ENCODE results near the gene AOX1. TPM values are rescaled to one million over a fixed set of nuclear protein-coding genes. Genes with fewer than 3 reads are reported as not detected.

AOX1 gene
- total RNA-seq, 2 donors from 2014 or later, result 24.8 to 47.9 TPM

DNA sequence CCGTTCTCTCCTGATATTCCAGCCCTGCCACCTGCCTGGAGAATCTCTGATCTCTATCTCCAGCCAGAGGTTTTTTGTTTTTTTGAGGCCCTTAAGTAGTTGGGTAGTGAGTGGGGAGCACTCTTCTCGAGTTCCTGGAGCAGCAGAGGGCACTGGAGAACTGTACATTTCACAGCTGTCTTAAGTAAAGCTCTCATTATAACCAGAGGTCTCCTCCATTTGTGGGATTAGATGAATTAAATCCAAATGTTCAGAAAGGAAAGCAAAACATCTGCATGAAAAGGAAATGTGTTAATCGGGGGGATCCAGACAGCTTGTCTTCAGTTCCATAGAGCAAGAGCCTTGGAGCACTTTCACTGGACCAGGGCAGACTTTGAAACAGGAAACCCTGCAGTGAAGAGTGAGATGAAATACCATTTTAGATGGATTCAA is 32.8 kb downstream of the AOX1 start:
- H3K4me3 ChIP-seq, result no peak overlapping the region
- no peaks in the 10 kb centered on the region for H3K9me3 ChIP-seq
- TF ChIP-seq, protein P1, sequence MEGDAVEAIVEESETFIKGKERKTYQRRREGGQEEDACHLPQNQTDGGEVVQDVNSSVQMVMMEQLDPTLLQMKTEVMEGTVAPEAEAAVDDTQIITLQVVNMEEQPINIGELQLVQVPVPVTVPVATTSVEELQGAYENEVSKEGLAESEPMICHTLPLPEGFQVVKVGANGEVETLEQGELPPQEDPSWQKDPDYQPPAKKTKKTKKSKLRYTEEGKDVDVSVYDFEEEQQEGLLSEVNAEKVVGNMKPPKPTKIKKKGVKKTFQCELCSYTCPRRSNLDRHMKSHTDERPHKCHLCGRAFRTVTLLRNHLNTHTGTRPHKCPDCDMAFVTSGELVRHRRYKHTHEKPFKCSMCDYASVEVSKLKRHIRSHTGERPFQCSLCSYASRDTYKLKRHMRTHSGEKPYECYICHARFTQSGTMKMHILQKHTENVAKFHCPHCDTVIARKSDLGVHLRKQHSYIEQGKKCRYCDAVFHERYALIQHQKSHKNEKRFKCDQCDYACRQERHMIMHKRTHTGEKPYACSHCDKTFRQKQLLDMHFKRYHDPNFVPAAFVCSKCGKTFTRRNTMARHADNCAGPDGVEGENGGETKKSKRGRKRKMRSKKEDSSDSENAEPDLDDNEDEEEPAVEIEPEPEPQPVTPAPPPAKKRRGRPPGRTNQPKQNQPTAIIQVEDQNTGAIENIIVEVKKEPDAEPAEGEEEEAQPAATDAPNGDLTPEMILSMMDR (IDR thresholded peaks at IDR 0.05), result peak in 2 of 4 experiments; percentile 23 to 32
- TF ChIP-seq POLR2A (IDR thresholded peaks at IDR 0.05), result no peak
- peak; percentile 11 for DNase-seq (ENCODE audit: low spot score)
- 40% methylated on average over 3 of the region's 3 CpGs for whole genome bisulfite sequencing
- no peaks in the 10 kb centered on the region for H3K36me3 ChIP-seq
- intact Hi-C loops (cut with DNase I), result no loop called here
- no peaks in the 10 kb centered on the region for H3K27me3 ChIP-seq (replicated peaks; ENCODE audit: insufficient read depth)
- no peak overlapping the region for H3K27ac ChIP-seq
- no peaks in the 10 kb centered on the region for H3K4me1 ChIP-seq (replicated peaks)

DNA sequence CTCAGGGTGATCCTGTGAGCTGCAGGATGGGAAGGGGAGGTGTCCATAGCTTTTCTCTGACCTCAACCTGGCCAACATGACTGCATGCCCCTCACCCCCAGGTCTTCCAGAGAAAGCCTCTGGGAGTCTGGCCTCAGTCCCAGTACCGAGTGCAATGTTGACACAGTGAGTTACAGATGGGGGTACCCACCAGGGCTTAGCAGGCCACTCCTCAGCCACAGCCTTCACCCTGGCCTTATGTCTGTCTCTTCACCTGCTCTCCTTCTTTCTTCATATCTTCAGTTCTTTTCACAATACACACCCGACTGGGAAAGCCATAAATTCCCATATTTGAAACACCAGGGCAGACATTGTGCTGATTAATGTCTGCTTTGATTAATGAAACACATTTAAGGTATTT is 33.5 kb downstream of the AOX1 start:
- 23% methylated on average over 2 of the region's 2 CpGs for WGBS
- no peak overlapping the region for H3K4me3 ChIP-seq
- no peaks in the 10 kb centered on the region for H3K36me3 ChIP-seq
- intact Hi-C loops (cut with DNase I), result no loop called here
- H3K27ac ChIP-seq, result no peak overlapping the region
- H3K27me3 ChIP-seq (replicated peaks; ENCODE audit: insufficient read depth), result no peaks in the 10 kb centered on the region
- H3K4me1 ChIP-seq (replicated peaks), result no peaks in the 10 kb centered on the region
- DNase-seq (ENCODE audit: low spot score), result no peak
- H3K9me3 ChIP-seq, result no peaks in the 10 kb centered on the region
- TF ChIP-seq, protein P1 (IDR thresholded peaks at IDR 0.05), result no peak
- no peak for TF ChIP-seq POLR2A (IDR thresholded peaks at IDR 0.05)
- no peak for TF ChIP-seq POLR2AphosphoS5 (IDR thresholded peaks at IDR 0.05)

DNA sequence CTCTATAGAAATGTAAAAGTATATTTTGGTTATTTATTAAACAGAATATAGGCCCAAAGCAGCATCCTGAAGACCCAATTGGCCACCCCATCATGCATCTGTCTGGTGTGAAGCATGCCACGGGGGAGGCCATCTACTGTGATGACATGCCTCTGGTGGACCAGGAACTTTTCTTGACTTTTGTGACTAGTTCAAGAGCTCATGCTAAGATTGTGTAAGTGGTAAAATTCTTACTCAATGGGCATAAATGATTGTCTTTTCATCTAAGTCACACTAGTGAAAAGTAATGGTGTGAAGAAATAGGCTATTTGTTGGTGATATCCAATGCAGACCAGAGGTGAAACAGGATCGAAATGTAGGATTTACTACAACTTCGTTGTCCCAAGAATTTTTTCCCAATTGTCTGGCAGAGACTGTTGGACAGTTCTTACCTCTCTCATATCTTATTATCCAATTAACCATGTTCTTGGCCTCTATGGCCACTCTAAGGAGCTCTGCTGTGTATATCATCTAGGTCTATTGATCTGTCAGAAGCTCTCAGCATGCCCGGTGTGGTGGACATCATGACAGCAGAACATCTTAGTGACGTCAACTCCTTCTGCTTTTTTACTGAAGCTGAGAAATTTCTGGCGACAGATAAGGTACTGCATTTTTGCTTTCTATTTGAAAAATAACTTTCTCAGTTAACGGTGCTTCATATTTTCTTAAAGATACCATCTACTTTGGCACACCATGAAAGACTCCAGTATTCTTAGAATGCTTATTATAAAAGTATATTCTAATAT is 35.0 kb downstream of the AOX1 start:
- intact Hi-C loops (cut with DNase I), result no loop called here
- no peak for DNase-seq (ENCODE audit: low spot score)
- H3K27ac ChIP-seq, result no peak overlapping the region
- H3K36me3 ChIP-seq, result no peaks in the 10 kb centered on the region
- no peaks in the 10 kb centered on the region for H3K4me1 ChIP-seq (replicated peaks)
- no peaks in the 10 kb centered on the region for H3K27me3 ChIP-seq (replicated peaks; ENCODE audit: insufficient read depth)
- TF ChIP-seq POLR2AphosphoS5 (IDR thresholded peaks at IDR 0.05), result no peak
- no peak for TF ChIP-seq POLR2A (IDR thresholded peaks at IDR 0.05)
- TF ChIP-seq, protein P1 (IDR thresholded peaks at IDR 0.05), result no peak
- 85% methylated on average over 7 of the region's 7 CpGs for WGBS
- H3K4me3 ChIP-seq, result no peak overlapping the region
- no peaks in the 10 kb centered on the region for H3K9me3 ChIP-seq

DNA sequence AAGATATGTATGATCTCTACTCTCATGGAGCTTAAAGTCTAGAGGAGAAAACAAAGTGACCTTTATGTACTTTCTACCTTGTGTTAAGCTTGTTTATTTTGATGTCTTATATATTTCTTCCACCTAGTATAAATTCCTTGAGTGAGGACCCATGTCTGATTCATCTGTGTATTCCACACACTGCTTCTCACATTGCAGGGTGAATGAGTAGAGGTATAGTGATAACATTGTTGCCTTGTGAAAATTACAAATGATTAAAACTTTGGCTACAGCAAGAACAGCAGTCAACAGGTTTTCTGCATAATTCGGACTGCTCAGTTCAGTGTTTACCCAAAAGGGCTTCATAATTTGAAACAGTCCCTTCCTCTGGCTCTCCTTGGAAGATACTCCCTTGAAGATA is 36.3 kb downstream of the AOX1 start:
- Histone ChIP-seq H3K27ac (no peak overlapping the region), H3K9me3 (no peaks in the 10 kb centered on the region), H3K4me3 (no peak overlapping the region), H3K36me3 (no peaks in the 10 kb centered on the region), H3K4me1 (replicated peaks) (no peaks in the 10 kb centered on the region), H3K27me3 (replicated peaks; ENCODE audit: insufficient read depth) (no peaks in the 10 kb centered on the region)
- TF ChIP-seq POLR2AphosphoS5 (IDR thresholded peaks at IDR 0.05) (no peak), POLR2A (IDR thresholded peaks at IDR 0.05) (no peak)
- TF ChIP-seq, protein P1 (IDR thresholded peaks at IDR 0.05), result no peak
- DNase-seq (ENCODE audit: low spot score), result no peak
- intact Hi-C loops (cut with DNase I), result no loop called here
- WGBS, result 57% methylated on average over 1 of the region's 1 CpG

DNA sequence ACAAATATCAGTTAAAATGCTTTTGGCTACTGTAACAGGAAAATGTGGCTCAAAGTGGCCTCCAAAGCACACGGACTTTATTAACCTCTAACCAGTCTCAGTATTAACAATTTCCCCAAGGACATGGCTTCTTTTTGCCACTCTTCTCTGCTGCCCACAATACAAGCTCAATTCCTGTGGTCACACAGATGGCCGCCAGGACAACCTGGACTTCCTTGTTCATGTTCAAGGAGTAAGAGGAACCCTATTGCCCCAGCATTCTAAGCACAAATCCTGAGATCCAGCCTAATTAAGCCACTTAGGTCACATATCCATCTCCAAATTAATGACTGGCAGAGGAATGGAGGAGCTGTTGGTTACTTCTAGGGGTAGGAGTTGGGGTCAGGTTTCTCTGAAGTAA is 38.2 kb downstream of the AOX1 start:
- 86% methylated on average over 2 of the region's 2 CpGs for WGBS
- DNase-seq (ENCODE audit: low spot score), result no peak
- intact Hi-C loops (cut with DNase I), result no loop called here
- Histone ChIP-seq H3K9me3 (no peaks in the 10 kb centered on the region), H3K36me3 (no peaks in the 10 kb centered on the region), H3K27ac (no peak overlapping the region), H3K4me1 (replicated peaks) (no peaks in the 10 kb centered on the region), H3K27me3 (replicated peaks; ENCODE audit: insufficient read depth) (no peaks in the 10 kb centered on the region), H3K4me3 (no peak overlapping the region)
- TF ChIP-seq POLR2A (IDR thresholded peaks at IDR 0.05) (no peak), POLR2AphosphoS5 (IDR thresholded peaks at IDR 0.05) (no peak)
- TF ChIP-seq, protein P1 (IDR thresholded peaks at IDR 0.05), result no peak

All from prostate gland (tissue), 2 donors.